Aorta (tissue), 5 donors: Measurements from ENCODE around the gene BNC2. TPM values are rescaled to one million over a fixed set of nuclear protein-coding genes. Genes with fewer than 3 reads are reported as not detected.

Experiments
- ATAC-seq: fragments of 200-7000 bp; cut with Tn5 transposase; one replicate; pipeline ENCODE4 v1.9.1; 2022; ENCODE audit warnings: moderate library complexity; ENCODE audit not compliant: low FRiP score
- DNase-seq, 2 donors: peaks; one replicate each; pipeline ENCODE4 v3.0.0-alpha.2; 2020
- H3K27ac ChIP-seq, 2 donors: one replicate each; pipeline ENCODE4 v1.5.1; 2013; ENCODE audit warnings: low read length in 2 of 2, mild to moderate bottlenecking in 2 of 2, moderate library complexity in 2 of 2, control low read depth in 1 of 2, inconsistent platforms in 1 of 2, low read depth in 1 of 2
- H3K27me3 ChIP-seq, 2 donors: one replicate each; pipeline ENCODE4 v1.6.1; 2013; ENCODE audit warnings: control low read depth in 1 of 2, low read length in 1 of 2, mild to moderate bottlenecking in 1 of 2, moderate library complexity in 1 of 2; ENCODE audit not compliant: insufficient read depth in 2 of 2, control insufficient read depth in 1 of 2
- H3K36me3 ChIP-seq, 2 donors: one replicate each; pipeline ENCODE4 v1.6.1; 2013; ENCODE audit warnings: control low read depth in 1 of 2, low read length in 1 of 2, mild to moderate bottlenecking in 1 of 2; ENCODE audit not compliant: insufficient read depth in 2 of 2, control insufficient read depth in 1 of 2
- H3K4me1 ChIP-seq, 2 donors: one replicate each; pipeline ENCODE4 v1.6.1; 2013; ENCODE audit warnings: low read length in 2 of 2, control low read depth in 1 of 2, mild to moderate bottlenecking in 1 of 2, moderate library complexity in 1 of 2; ENCODE audit not compliant: insufficient read depth in 2 of 2, control insufficient read depth in 1 of 2
- H3K4me3 ChIP-seq, 2 donors: one replicate each; pipeline ENCODE4 v1.5.1; 2013; ENCODE audit warnings: low read length in 2 of 2, control low read depth in 1 of 2, mild to moderate bottlenecking in 1 of 2
- H3K9me3 ChIP-seq: one replicate; pipeline ENCODE4 v1.6.1; 2013; ENCODE audit warnings: mild to moderate bottlenecking, low read length; ENCODE audit not compliant: control insufficient read depth
- WGBS, 2 donors: extraction: QIAGEN DNeasy Blood & Tissue Kit; methylation state at CpG; one replicate each; pipeline ENCODE4 v1.1.7; 2013; 5-methylcytosine and 5-hydroxymethylcytosine counted together
- intact Hi-C, 2 donors: fragments of 100-400 bp; cut with DNase I; formaldehyde crosslinking; loops; one replicate each; pipeline versions ENCODE4 v1.14.2 to v1.15.0; 2022
- polyA plus RNA-seq, 2 donors: library from polyadenylated mRNA; stranded (reverse); fragments of 200-250 nt; gene quantifications; one replicate each; pipeline ENCODE4 v1.2.3, GENCODE V29; 2013
- total RNA-seq, 2 donors: library from RNA; stranded (reverse); fragmentation: NEBNext Ultra II Directional; extraction: Animal tissue kit (Norgen Biotek cat#: 25700); gene quantifications; one replicate each; pipeline ENCODE4 v1.2.1, GENCODE V29; 2021
- donor health status: healthy with polysubstance abuse.
- donor health status: Bipolar disorder and iron deficiency.
- donor health status: DM: no; HTN: no; CAD: no.
- donor health status: DM: no; HTN: no; CAD: no.
- donor health status: DM: yes; HTN: yes; CAD: no.

BNC2 gene
- total and polyA plus RNA-seq, 4 donors: 0.36 to 69.0 (median 11.5) TPM

DNA sequence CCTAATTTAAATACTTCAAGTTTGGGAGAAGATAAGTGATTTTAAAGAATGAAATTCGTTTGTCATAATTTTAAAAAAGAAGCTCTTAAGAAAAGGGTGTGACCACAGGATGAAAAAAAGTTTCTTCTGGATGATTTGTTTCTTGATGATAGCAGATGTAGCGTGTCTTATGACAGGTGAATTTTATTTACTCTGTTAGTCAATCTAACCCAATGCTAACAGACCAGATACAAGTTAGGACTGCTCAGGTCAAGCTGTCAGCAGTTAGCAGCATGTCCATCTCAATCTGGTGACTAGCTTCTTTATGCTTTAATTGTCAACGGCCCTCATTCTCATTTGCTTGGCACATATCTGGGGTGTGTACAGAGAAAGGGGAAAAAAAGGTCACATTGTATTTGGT, 456.0 kb downstream of the BNC2 start:
- Histone ChIP-seq H3K4me3 (no peak overlapping the region), H3K36me3 (no peaks in the 10 kb centered on the region), H3K27me3 (no peaks in the 10 kb centered on the region), H3K27ac (no peak overlapping the region), H3K4me1 (no peaks in the 10 kb centered on the region), H3K9me3 (no peaks in the 10 kb centered on the region)
- intact Hi-C loops: loop anchor here in 1 of 2 donors (10.0 kb wide), 1 partner anchor 220 kb away; no protein-coding TSS in a partner anchor
- no peak for DNase-seq
- ATAC-seq: no peak
- WGBS, 2 donors: 83 to 85% methylated on average over 3 of the region's 3 CpGs

DNA sequence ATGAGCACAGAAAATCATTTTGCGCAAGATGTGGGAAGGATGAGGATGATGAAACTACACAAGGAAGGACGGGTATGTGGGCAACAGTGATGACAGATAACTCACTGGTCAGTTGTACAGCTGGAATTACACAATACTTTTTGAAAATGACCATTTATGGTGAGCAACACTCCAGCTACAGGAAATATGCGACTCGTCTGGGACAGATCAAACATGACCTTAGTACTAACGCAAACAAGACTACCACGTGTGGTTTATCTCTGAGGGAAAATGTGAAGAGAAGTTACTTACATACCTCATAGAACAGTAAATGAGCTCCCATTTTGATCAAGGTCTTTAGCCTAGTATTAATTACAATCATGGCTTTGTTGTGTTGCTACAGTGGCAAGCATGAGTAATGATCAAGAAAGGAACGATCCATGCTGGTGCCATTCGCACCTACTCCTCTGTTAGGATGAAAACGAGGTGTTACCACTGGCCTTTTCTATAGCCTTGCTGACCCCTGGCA, 456.9 kb downstream of the BNC2 start:
- intact Hi-C loops: loop anchor here in 1 of 2 donors (10.0 kb wide), 1 partner anchor 219 kb away; no protein-coding TSS in a partner anchor
- Histone ChIP-seq H3K27me3 (no peaks in the 10 kb centered on the region), H3K4me1 (no peaks in the 10 kb centered on the region), H3K27ac (no peak overlapping the region), H3K4me3 (no peak overlapping the region), H3K9me3 (no peaks in the 10 kb centered on the region), H3K36me3 (no peaks in the 10 kb centered on the region)
- ATAC-seq (peak; percentile 64), DNase-seq (no peak)
- 87 to 88% methylated on average over 9 of the region's 9 CpGs for WGBS, 2 donors

DNA sequence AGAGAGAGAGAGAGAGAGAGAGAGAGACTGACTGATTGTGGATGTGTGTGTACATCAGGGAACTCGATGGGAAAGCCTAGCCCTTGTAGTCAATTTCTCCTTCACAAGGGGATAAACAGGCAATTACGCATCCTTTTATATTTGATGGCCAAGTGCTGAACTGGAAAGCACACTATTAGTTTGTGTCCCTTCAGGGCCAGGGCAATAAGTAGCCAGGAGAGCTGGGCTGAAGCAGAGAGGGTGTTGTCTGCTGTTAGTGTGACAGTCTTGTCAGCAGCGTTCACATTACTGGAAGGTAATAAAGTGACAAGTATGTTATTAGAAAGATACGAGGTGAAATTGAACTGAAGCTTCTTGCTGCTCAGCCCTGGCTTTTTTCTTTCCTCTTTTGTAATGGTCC, 457.7 kb downstream of the BNC2 start:
- Histone ChIP-seq H3K4me1 (no peaks in the 10 kb centered on the region), H3K27me3 (no peaks in the 10 kb centered on the region), H3K27ac (no peak overlapping the region), H3K9me3 (no peaks in the 10 kb centered on the region), H3K4me3 (no peak overlapping the region), H3K36me3 (no peaks in the 10 kb centered on the region)
- intact Hi-C loops: loop anchor here in 1 of 2 donors (10.0 kb wide), 1 partner anchor 218 kb away; no protein-coding TSS in a partner anchor
- 79 to 85% methylated on average over 4 of the region's 4 CpGs for WGBS, 2 donors
- no peak for DNase-seq
- no peak for ATAC-seq

DNA sequence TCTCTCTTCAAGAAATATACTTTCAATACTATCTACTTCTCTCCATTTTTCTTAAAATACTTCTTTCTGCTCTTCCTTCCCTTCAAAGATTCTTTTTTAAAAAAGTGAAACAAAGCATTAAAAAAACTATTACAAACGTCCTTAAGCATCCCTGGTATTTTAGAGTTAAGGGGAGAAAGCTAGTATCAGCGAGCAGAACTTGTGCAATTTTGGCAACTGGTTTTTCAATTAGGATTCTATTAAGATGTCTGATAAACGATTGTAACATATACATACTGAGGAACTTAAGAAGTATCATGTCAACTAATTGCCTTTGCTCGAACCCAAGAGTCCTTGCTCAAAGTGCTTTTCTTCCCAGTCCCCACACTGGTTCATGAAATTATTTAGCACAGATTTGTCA, 459.2 kb downstream of the BNC2 start:
- WGBS, 2 donors: 65 to 66% methylated on average over 4 of the region's 4 CpGs
- Histone ChIP-seq H3K9me3 (no peaks in the 10 kb centered on the region), H3K4me1 (no peaks in the 10 kb centered on the region), H3K27ac (no peak overlapping the region), H3K27me3 (no peaks in the 10 kb centered on the region), H3K36me3 (no peaks in the 10 kb centered on the region), H3K4me3 (no peak overlapping the region)
- no peak for DNase-seq
- ATAC-seq: no peak
- intact Hi-C loops: loop anchor here in 1 of 2 donors (10.0 kb wide), 1 partner anchor 217 kb away; no protein-coding TSS in a partner anchor

DNA sequence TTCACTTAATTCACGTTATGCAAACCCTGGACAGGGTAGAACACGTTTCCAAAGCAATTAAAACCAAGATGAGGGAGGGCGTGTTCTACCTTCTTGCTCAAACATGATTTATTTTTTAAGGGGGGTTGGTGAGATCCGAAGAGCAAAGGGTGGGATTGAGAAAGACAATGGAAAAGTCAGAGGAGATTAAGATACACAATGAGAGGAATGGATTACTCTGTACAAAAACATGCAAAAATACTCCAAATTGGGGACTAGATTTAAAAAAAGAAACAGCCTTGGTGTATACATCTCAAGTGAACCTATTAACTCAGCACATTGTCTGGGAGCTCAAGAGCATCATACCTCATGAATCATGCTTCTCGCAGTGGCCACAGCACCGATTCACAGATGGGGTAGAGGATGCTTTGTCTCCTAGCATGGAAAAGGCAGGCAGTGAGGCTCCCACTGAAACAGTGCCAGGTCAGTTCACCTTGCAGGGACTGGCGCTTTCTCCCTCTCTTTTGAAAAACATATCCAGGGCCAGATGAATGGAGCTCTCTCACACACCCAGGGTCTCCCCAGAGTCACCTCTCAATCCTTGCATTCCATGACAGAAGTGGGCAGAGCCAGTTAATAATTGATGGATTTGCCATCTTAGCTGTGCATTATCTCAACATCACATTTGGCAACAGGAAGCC, 459.7 kb downstream of the BNC2 start:
- Histone ChIP-seq H3K4me3 (no peak overlapping the region), H3K27ac (no peak overlapping the region), H3K36me3 (no peaks in the 10 kb centered on the region), H3K27me3 (no peaks in the 10 kb centered on the region), H3K4me1 (no peaks in the 10 kb centered on the region), H3K9me3 (no peaks in the 10 kb centered on the region)
- intact Hi-C loops: loop anchor here in 1 of 2 donors (10.0 kb wide), 1 partner anchor 216 kb away; no protein-coding TSS in a partner anchor
- WGBS, 2 donors: 87% methylated on average over 7 of the region's 7 CpGs
- ATAC-seq: no peak
- no peak for DNase-seq

DNA sequence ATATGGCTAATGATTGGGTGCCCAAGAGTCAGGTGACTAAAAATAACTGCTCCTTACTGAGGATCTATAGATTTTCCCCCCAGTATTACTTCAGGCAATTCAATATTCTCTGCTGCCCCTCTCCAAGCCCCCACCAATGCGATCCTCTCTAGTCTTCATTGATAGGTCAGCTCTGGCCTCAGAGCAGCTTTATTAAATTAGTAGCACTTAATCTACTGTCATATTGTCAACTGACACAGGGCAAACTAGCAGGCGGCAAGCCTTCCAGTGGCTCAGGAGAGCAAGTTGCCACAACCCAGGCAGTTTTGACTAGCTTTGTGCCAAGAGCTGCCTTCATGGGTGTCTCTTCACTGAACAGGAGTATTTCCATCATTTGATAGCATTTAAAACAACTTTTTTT, 462.9 kb downstream of the BNC2 start:
- H3K27me3 ChIP-seq: no peaks in the 10 kb centered on the region
- intact Hi-C loops: no loop called here
- H3K36me3 ChIP-seq: no peaks in the 10 kb centered on the region
- no peak overlapping the region for H3K27ac ChIP-seq
- WGBS, 2 donors: 95 to 96% methylated on average over 2 of the region's 2 CpGs
- H3K4me1 ChIP-seq: no peaks in the 10 kb centered on the region
- no peak overlapping the region for H3K4me3 ChIP-seq
- no peak for ATAC-seq
- no peaks in the 10 kb centered on the region for H3K9me3 ChIP-seq
- DNase-seq: no peak

DNA sequence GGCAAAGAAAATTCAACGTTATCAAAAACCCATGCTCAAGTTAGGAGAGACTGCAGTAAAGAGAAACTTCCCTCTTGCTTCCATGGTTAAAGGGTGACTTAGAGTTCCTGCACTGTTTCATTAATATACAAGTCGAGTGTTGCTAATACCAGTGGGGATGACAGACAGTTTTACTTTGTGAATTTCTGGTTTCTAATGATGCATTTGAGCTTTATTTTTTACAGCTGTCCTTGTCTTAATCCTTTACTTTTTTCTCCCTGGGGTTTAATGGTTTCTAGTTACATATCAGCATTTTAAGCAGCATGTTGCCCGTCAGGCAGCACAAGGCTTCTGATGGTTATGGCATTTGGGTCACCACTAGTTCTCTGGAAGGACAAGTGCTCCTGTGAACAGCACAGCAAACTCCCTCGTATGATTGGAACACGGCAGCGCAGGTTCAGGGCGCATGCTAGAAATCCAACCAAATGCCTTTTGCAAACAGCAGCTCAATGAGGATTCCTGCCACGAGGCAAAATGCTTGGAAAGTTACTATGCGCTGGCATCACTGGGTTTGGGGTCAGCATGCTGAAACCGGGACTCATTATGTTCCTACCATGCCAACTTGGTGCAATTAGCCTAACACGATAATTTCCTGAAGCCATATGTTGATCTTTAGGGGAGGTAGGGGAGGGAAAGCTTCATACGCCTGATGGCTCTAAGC, 463.8 kb downstream of the BNC2 start:
- intact Hi-C loops: no loop called here
- H3K4me1 ChIP-seq: no peaks in the 10 kb centered on the region
- no peaks in the 10 kb centered on the region for H3K27me3 ChIP-seq
- H3K4me3 ChIP-seq: no peak overlapping the region
- DNase-seq (no peak), ATAC-seq (no peak)
- no peaks in the 10 kb centered on the region for H3K36me3 ChIP-seq
- H3K9me3 ChIP-seq: no peaks in the 10 kb centered on the region
- 81 to 84% methylated on average over 12 of the region's 12 CpGs for WGBS, 2 donors
- no peak overlapping the region for H3K27ac ChIP-seq

DNA sequence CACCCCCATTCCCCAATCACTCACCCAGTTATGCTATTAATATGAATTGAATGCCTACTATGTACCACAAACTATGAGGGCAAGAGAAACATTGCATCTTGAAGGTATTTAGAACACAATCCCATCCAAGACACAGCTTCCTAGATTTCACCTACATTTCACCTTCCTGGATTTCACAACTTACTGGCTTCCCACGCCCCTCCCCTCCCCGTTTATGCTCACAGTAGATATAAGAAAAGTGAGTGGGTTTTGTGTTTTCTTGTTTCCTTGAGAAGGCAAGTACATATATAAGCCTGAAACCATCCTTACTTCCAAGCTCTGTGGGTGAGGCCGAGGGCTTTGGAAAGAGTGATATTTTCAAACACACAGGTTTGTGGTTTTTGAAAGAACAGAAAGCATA, 465.0 kb downstream of the BNC2 start:
- Histone ChIP-seq H3K36me3 (no peaks in the 10 kb centered on the region), H3K4me3 (no peak overlapping the region), H3K27me3 (no peaks in the 10 kb centered on the region), H3K4me1 (no peaks in the 10 kb centered on the region), H3K9me3 (no peaks in the 10 kb centered on the region), H3K27ac (no peak overlapping the region)
- 84 to 92% methylated on average over 3 of the region's 3 CpGs for WGBS, 2 donors
- ATAC-seq (no peak), DNase-seq (no peak)
- intact Hi-C loops: no loop called here
